Stimulated activated CD4-positive, alpha-beta T cell treated with anti-CD3 and anti-CD28 coated beads, TNF-alpha, amount 100 ng/mL, for 48 hours (primary cell): ENCODE measurements around the gene SPDL1.

Experiments used
- DNase-seq, 3 donors: peaks; one replicate each; pipeline ENCODE4 v3.0.0-alpha.2; 2020; ENCODE audit warnings: low read depth in 3 of 3

Gene SPDL1

DNA sequence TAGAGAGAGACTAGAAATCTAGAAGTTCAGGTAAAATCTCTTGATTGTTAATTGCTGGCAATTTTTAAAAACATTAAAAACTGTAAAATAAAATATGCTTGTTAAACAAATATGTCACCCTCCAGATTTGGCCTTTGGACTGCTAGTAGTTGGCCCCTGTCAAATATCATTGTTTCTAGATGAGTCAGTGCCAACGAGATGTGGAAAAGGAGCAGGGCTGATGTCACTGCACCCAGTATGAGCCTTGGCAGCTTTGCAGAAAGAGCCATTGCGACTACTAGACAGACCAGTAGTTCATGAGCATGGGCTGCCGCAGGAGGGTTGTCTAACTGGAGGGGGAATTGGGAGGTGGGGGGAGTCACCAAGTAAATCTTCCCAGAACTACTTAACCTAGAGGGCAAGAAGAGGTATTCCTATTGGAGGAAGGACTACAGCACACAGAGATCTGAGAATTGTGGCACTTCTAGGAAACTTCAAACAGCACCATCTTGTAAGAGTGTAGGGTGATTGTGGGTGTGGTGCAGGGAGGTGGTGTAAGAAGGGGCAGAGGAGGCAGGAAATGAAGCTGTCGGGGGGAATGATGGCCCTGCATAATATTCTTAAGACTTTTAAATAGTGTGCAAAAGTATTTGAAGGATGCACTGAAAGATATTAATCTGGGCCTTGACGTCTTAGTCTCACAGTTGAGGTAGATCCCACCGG, 46.4 kb downstream of the SPDL1 start:
- no peak for DNase-seq

DNA sequence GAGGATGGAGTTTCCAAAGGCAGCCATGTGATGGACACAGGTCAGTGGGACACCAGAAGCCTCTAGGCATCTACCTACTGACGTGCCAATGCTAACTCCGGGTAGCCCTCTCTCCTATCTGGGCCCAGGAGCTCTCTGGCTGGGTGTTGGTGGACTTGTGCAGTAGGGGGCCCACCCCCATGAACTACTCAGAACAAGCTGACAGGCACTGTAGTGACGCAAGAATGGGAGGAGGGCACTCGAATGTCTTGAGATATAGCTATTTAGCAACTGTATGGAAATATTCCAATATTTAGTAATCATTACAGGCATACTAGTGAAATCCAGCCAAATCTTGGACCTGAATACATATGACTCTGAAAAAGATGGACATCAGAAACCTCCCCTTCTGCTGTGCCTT, 47.8 kb downstream of the SPDL1 start:
- no peak for DNase-seq

DNA sequence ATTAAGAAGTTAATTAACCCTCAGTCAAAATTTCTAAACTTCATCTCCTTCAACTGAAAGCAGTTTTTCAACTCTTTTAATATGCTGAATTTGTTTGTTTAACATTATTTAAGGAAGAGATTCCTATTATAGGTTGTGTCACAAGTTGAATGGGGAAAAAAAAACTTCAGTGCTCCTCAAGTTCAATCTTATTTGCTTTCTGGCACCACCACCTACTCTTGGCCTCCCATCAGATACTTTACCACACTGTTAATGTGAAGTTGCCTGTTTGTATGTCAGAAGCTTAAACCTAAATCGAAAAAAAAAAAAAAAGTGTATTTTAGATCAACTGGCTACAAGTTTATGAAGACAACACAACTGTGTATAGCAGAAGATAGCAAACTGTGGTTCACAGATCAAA, 49.4 kb downstream of the SPDL1 start:
- DNase-seq, result no peak

DNA sequence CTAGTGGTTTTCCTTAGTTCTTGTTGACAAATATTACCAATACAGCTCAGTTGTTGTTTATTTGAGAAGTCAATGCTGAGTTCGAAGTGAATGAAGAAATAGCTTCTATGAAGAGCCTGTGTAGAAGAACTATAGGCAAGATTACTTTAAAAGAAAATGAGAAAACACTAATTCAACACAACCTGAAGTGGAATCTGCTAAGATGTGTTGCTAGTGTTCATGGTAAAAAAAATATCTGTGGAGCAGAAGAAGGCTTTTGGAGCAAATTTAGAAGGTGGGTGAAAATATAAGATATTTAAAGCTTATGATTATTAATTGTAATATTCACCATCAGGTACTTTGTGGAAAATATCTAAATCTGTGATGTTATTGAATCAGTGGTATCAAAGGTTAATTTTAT, 51.0 kb downstream of the SPDL1 start:
- no peak for DNase-seq

DNA sequence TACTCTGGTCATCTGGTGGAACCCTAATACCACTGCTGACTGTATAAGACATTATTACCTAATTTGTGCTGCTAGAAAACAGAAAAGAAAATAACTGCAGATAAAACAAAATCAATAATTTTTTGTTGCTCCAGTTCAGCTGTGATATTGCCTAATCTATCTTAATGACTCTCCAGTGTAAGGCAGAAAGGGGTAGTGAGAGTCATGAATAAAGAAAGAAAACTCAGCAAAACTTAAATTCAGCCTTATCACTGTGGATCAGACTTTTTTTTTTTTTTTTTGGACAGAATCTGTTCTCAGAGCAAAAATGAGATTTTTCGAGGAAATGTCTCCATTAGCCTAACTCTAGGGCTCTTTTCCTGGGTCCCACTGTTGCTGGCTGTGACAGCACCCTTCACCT, 52.4 kb downstream of the SPDL1 start:
- no peak for DNase-seq

DNA sequence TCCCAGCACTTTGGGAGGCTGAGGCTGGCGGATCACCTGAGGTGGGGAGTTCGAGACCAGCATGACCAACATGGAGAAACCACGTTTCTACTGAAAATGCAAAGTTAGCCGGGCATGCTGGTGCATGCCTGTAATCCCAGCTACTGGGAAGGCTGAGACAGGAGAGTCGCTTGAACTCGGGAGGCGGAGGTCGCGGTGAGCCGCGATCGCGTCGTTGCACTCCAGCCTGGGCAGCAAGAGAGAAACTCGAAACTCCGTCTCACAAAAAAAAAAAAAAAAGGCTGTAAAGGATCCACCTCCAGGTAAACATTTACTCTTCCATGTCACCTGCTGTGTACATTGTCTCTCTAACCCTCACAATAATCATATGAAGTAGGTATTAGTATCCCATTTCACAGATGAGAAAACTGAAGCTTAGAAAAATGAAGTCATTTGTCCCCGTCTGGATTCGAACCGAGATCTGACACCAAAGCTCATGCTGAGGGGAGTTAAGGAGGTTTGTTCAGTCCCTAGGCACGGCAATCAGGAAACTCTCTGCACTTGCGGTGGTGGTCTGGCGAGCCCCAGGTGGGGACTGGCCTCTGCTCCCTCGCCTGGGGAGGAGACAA, 53.0 kb downstream of the SPDL1 start:
- DNase-seq, result no peak

DNA sequence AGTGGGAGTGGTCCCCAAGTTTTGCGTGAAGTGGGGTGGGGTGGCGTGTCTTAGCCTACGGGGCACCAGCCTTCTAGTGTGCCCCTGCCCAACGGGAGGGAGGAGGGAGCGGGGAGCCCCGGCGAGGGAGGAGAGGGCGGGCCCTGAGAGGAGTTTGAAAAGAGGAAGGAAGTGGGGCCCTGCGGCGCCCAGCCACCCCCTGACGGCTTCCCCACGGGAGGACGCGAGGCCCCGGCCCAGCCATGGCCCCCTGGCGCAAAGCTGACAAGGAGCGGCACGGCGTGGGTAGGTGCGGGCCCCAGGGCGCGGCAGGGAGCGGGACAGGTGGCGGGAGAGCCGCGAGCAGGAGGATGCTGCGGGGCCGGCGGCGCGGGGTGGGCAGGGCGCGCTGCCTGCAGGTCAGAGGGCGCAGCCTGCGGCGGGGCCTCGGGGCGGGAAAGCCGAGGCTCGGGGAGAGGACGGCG, 53.5 kb downstream of the SPDL1 start, which contains the start of gene DOCK2:
Gene DOCK2, plus strand, starts transcription at position 191 of the 464 bp plus-strand sequence. Its CDS starts 52 bp downstream, at position 243.
- peak; percentile 35 to 62 (median 51) for DNase-seq

DNA sequence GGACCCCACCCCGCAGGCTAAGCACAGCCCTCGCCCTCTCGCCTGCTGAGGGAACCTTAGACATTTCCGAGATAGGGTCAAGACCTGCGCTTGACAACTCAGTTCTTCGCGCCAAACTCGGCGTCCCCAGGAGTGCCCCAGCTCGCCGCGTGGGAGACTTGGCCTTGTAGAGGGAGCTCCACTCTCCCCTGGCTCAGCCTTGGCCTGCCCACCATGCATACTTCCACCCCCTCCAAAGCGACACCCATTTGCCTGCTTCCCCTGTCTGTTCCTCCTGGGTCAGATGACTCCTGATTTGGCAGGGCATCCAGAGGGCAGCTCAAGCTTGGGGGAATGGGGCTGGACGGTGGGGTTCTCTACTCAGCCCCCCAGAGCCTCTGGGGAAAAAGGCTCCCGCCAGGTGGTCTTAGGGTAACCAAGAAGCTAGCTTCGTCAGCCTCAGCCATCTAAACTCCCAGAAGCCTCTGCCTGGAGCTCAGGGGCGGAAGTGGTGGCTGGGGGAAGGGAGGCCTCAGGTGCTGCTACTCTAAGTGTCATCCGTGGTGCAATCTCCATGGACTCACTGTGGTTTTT, 54.1 kb downstream of the SPDL1 start:
- peak in 2 of 3 donors; percentile 56 to 67 for DNase-seq

DNA sequence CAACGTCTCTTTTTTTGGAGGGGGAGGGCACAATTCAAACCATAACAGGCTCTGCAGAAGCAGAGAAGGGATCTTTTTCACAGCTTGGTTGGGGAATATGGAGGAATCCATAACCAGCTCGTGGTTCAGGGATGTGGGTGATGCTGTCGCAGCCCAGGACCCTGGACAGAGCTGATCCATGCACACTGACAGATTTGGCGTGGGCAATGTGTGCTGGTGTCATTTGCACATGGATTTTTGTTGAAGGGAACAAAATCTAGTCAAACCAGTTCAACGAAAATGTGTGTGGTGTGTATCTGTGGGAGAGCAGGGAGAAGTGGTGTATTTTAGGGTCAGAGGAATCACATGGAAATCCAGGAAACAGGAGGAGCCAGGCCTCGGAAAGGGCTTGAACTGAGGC, 57.7 kb downstream of the SPDL1 start:
- DNase-seq, result no peak

DNA sequence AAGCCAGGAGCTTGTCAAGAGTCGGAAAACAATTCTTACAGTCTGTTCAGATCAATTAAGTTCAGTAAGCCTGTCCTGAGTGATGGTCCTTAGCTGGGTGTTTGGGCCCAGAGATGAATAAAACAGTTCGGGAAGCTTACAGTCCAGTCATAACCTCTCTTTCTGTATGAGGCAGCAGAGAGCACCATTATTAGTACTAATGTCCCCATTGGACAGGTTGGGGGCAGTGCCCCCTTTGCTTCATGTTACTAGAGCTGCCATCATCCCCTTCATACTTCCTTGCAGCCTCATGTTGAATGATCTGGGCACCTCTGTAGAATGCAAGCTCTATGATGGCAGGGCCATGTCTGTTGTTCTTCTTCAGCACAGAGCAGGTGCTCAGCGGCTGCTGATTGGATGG, 63.3 kb downstream of the SPDL1 start:
- DNase-seq, result no peak

DNA sequence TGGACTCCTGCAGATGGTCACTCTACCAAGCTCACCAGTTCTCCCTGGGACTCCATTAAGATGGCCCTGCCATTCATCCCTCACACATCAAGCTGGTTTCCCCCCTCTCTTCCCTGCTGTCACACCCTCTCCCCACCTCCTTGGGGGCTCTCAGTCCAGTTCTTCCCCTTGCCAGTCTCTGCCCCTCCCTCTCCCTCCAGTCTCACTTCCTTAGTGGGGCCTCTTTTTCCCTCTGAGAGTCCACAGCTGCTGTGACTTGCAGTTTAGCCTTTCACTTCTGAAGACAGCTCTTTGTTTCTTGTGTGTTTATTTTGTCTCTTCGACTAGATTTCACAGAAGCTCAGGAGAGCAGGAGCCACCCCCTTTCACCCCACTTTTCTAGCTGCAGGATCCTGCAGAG, 64.0 kb downstream of the SPDL1 start:
- no peak for DNase-seq

DNA sequence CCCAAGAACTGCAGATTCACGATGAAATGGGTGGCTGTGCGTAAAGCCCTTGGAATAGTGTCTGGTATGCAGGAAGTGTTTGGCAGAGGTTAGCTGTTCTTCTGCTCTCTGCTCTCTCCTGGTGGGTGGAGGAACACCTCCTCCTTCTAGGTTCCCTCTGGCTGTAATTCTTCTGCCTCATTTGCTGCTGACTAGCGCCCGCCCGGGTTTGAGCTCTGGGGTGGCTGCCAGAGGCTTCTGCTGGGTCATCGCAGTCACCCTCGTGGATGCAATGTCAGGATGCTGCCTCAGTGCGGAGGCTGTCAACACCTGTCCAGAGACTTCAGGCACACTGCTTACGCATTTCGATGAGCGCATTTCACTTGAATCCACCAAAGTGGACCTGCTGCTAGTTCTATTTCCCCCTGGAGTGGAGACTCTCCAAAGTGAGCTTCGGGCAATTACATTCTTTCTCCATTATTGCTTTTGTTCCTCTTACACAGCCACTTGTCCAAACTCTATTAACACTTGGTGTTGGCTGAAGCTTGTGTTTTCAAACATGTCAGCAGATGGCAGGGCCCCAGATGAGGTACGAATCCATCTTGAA, 65.2 kb downstream of the SPDL1 start:
- DNase-seq, result no peak

DNA sequence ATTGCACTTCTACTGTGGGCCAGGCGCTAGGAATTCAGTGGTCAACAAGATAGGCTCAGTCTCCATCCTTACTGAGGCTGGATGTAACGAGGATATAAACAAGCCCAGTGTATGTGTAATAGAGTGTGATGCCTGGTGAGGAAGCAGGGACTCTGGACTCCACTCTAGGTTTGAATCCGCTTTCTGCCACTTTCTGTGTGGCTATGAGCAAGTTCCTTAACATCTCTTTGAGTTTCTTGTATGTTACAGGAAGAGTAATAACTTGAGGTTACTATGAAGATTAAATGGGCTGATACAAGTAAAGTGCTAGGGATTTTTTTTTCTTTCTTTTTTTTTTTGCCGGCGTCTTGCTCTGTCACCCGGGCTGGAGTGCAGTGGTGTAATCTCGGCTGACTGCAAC, 65.9 kb downstream of the SPDL1 start:
- no peak for DNase-seq

DNA sequence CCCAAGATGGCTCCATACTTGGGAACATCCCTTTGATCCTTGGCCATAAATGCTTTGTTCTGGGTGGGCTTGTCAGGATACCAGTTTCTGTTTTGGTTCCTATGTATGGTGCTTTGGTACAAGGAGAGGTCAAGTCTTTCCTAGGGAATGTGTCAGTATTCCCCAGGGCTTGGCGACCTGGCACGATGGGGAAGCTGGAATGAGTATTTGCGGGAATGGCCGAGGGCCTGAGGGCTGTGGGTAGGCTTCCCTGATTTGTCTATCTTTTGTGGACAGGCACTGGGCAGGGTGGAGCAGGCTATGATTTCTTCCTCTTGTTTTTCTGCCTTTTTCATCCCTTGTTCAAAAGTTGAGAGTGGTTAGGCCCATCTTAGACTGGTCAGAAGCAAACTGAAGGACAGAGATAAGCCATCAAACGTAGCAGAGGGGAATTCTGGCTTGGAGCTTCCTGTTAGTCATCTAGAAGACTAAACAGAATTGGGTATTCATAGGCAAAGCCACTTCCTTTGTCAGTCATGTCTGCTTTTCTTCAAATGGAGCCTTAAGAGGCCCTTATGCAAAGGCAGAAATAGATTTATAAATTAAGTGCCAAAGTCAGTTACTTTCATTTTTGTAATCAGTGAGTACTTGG, 67.2 kb downstream of the SPDL1 start:
- DNase-seq, result no peak

DNA sequence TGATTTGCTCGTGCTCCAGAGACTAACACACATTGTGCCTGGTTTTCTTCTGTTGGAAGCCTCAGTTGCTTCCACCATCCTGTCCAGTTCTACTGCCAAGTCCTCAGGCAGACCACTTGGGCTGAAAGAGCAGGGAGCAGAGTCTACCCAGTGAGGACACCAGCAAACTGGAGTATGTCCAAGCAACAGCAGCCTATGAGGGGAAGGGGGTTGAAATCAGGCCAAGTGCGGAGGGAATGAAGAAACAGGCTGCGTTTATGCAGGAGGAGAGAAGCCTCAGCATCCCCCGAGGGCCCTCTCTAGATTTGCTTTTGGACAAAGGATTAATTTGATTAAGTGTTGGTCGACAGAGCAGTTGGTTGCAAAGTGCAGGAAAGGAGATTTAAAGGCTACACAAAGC, 68.0 kb downstream of the SPDL1 start:
- DNase-seq, result no peak

DNA sequence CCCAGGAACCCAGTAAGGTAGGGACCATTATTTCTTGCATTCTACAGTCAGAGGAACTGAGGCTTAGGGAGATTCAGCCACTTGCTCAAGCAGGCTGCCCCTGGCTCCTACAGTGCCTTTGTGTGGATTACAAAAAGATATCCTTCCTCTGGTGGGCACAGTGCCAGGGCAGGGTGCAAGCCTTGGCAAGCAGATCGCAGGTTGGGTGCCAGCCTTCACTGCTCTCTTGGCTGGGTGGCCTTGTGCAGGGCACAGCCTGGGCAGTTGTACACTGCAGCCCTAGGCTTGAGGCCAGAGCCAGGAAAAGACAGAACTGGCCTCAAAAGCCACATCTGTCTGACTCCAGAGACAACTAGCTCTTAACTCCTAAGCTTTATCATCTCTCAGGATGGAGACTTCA, 68.5 kb downstream of the SPDL1 start:
- no peak for DNase-seq

DNA sequence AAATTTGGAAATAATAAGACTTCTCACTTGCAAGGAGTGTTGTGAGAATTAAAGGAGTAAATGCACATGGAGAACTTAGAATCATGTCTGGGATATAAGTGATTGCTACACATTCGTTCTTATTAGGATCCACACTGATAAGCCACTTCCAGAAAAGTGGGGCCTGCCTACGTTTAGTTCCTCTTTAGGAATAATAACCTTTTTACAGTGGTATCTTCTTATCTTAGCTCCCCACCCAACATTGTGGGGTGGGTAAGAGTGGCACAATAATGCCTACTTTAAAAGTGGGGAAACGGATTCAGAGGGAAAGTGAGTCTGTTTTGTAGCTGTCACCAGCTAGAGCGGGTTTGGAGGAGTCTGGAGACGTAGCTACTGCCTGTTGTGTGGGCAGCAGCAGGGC, 69.5 kb downstream of the SPDL1 start:
- DNase-seq, result no peak
